H9 (cell line): ENCODE data around the gene FEM1C. TPM values are rescaled to one million over a fixed set of nuclear protein-coding genes. Genes with fewer than 3 reads are reported as not detected.

Experiments used
- DNase-seq: peaks from one replicate; pipeline ENCODE4 v3.0.0-alpha.2; 2017
- H2AFZ ChIP-seq: one replicate; pipeline ENCODE4 v1.6.1; 2013; ENCODE audit warnings: mild to moderate bottlenecking, low read length, control low read depth, moderate library complexity
- H2AK5ac ChIP-seq: 2 replicates; pipeline ENCODE4 v1.6.1; 2013; ENCODE audit warnings: low read length, control low read depth, mixed read lengths; ENCODE audit not compliant: insufficient read length
- H2BK120ac ChIP-seq: one replicate; pipeline ENCODE4 v1.6.1; 2013; ENCODE audit warnings: low read depth, mild to moderate bottlenecking, low read length, control low read depth, inconsistent platforms; ENCODE audit not compliant: poor library complexity, severe bottlenecking
- H2BK12ac ChIP-seq: 2 replicates; pipeline ENCODE4 v1.6.1; 2013; ENCODE audit warnings: low read length, control low read depth, mixed read lengths, low read depth; ENCODE audit not compliant: insufficient read length
- H2BK15ac ChIP-seq: 2 replicates; pipeline ENCODE4 v1.6.1; 2013; ENCODE audit warnings: low read depth, low read length, control low read depth
- H2BK20ac ChIP-seq: one replicate; pipeline ENCODE4 v1.6.1; 2013; ENCODE audit warnings: low read depth, mild to moderate bottlenecking, low read length, control low read depth, inconsistent platforms; ENCODE audit not compliant: poor library complexity, severe bottlenecking
- H2BK5ac ChIP-seq: 2 replicates; pipeline ENCODE4 v1.6.1; 2013; ENCODE audit warnings: low read length, control low read depth, mixed read lengths; ENCODE audit not compliant: insufficient read length
- H3K14ac ChIP-seq: 2 replicates; pipeline ENCODE4 v1.6.1; 2013; ENCODE audit warnings: low read length, control low read depth; ENCODE audit not compliant: insufficient read depth
- H3K18ac ChIP-seq: 2 replicates; pipeline ENCODE4 v1.6.1; 2013; ENCODE audit warnings: low read depth, mild to moderate bottlenecking, mixed read lengths, low read length, control low read depth; ENCODE audit not compliant: insufficient read length
- H3K23ac ChIP-seq: 2 replicates; pipeline ENCODE4 v1.6.1; 2013; ENCODE audit warnings: low read length, control low read depth, mixed read lengths, low read depth; ENCODE audit not compliant: insufficient read length
- H3K23me2 ChIP-seq: 2 replicates; pipeline ENCODE4 v1.6.1; 2013; ENCODE audit warnings: low read depth, mild to moderate bottlenecking, mixed read lengths, low read length, control low read depth; ENCODE audit not compliant: insufficient read length, poor library complexity, severe bottlenecking
- H3K27ac ChIP-seq: 2 replicates; pipeline ENCODE4 v1.5.1; 2013; ENCODE audit warnings: low read length, control low read depth, mixed read lengths, low read depth; ENCODE audit not compliant: insufficient read length
- H3K27me3 ChIP-seq: 2 replicates; pipeline ENCODE4 v1.6.1; 2013; ENCODE audit warnings: low read length, control low read depth, inconsistent platforms; ENCODE audit not compliant: insufficient read depth
- H3K4ac ChIP-seq: 2 replicates; pipeline ENCODE4 v1.6.1; 2013; ENCODE audit warnings: low read depth, mild to moderate bottlenecking, control low read depth, inconsistent platforms, low read length, moderate library complexity
- H3K4me1 ChIP-seq: 2 replicates; pipeline ENCODE4 v1.6.1; 2013; ENCODE audit warnings: low read length, control low read depth, inconsistent platforms; ENCODE audit not compliant: insufficient read depth
- H3K4me2 ChIP-seq: 2 replicates; pipeline ENCODE4 v1.6.1; 2013; ENCODE audit warnings: low read length, control low read depth, mixed read lengths; ENCODE audit not compliant: insufficient read length, insufficient read depth
- H3K56ac ChIP-seq: 2 replicates; pipeline ENCODE4 v1.6.1; 2013; ENCODE audit warnings: low read depth, mild to moderate bottlenecking, mixed read lengths, low read length, control low read depth; ENCODE audit not compliant: insufficient read length
- H3K79me1 ChIP-seq: 2 replicates; pipeline ENCODE4 v1.6.1; 2013; ENCODE audit warnings: low read depth, mild to moderate bottlenecking, moderate library complexity, low read length, control low read depth, inconsistent platforms; ENCODE audit not compliant: insufficient read depth, poor library complexity, severe bottlenecking
- H3K79me2 ChIP-seq: 2 replicates; pipeline ENCODE4 v1.6.1; 2013; ENCODE audit warnings: low read length, control low read depth, inconsistent platforms; ENCODE audit not compliant: insufficient read depth
- H3K9ac ChIP-seq: 2 replicates; pipeline ENCODE4 v1.6.1; 2013; ENCODE audit warnings: low read length, control low read depth, mixed read lengths; ENCODE audit not compliant: insufficient read length; ENCODE audit errors: extremely low read depth
- H3K9me3 ChIP-seq: one replicate; pipeline ENCODE4 v1.6.1; 2013; ENCODE audit warnings: low read depth, low read length, inconsistent platforms; ENCODE audit not compliant: control insufficient read depth
- H3T11ph ChIP-seq: one replicate; pipeline ENCODE4 v1.6.1; 2013; ENCODE audit warnings: mild to moderate bottlenecking, low read length, control low read depth, inconsistent platforms
- H4K20me1 ChIP-seq: one replicate; pipeline ENCODE4 v1.6.1; 2013; ENCODE audit not compliant: control insufficient read depth, insufficient read length, insufficient read depth
- H4K5ac ChIP-seq: 2 replicates; pipeline ENCODE4 v1.6.1; 2013; ENCODE audit warnings: low read depth, mild to moderate bottlenecking, mixed read lengths, low read length, control low read depth; ENCODE audit not compliant: insufficient read length
- H4K8ac ChIP-seq: replicated peaks from 2 replicates; pipeline ENCODE4 v1.6.1; 2013; ENCODE audit warnings: low read length, control low read depth, mixed read lengths, low read depth; ENCODE audit not compliant: insufficient read length
- H4K91ac ChIP-seq: 2 replicates; pipeline ENCODE4 v1.6.1; 2013; ENCODE audit warnings: low read depth, mild to moderate bottlenecking, moderate library complexity, mixed read lengths, low read length, control low read depth; ENCODE audit not compliant: insufficient read length
- H3K27ac Mint-ChIP-seq, 3 experiments: 2 replicates in 2 of 3; 3 replicates in 1 of 3; pipeline ENCODE4 v1.8.0; 2020 to 2021; ENCODE audit warnings: mixed read lengths in 3 of 3, mild to moderate bottlenecking in 1 of 3, moderate library complexity in 1 of 3
- H3K27me3 Mint-ChIP-seq: 2 replicates; pipeline ENCODE4 v1.8.0; 2021; ENCODE audit warnings: low read depth, mild to moderate bottlenecking, moderate library complexity, mixed read lengths
- H3K36me3 Mint-ChIP-seq, 3 experiments: 2 replicates in 2 of 3; 3 replicates in 1 of 3; pipeline ENCODE4 v1.8.0; 2020 to 2021; ENCODE audit warnings: low read depth in 3 of 3, mixed read lengths in 3 of 3; ENCODE audit not compliant: insufficient read depth in 1 of 3
- H3K4me1 Mint-ChIP-seq, 2 experiments: 2 replicates each; pipeline ENCODE4 v1.8.0; 2020; ENCODE audit warnings: mixed read lengths in 2 of 2
- H3K4me3 Mint-ChIP-seq, 2 experiments: 2 replicates in 1 of 2; 3 replicates in 1 of 2; pipeline ENCODE4 v1.8.0; 2020 to 2021; ENCODE audit warnings: mild to moderate bottlenecking in 2 of 2, mixed read lengths in 2 of 2, moderate library complexity in 1 of 2
- H3K9me3 Mint-ChIP-seq, 2 experiments: 2 replicates in 1 of 2; 3 replicates in 1 of 2; pipeline ENCODE4 v1.8.0; 2020; ENCODE audit warnings: mild to moderate bottlenecking in 2 of 2, mixed read lengths in 2 of 2, moderate library complexity in 1 of 2
- WGBS: extraction: QIAGEN DNeasy Blood & Tissue Kit; methylation state at CpG from one replicate; pipeline ENCODE4 v1.1.7; 2013; ENCODE audit warnings: missing lambda C conversion rate, low lambda C conversion rate, mixed read lengths; ENCODE audit not compliant: insufficient read length; ENCODE audit errors: extremely low coverage; 5-methylcytosine and 5-hydroxymethylcytosine counted together
- total RNA-seq: library from RNA; stranded (reverse); gene quantifications from 2 replicates; pipeline ENCODE4 v1.2.1, GENCODE V29; 2021
- TF ChIP-seq, protein P1 (sequence below): fragments of 200-600 bp; sonication (generic); conservative IDR thresholded peaks from 3 replicates; pipeline ENCODE4 v1.8.0; 2021; ENCODE audit warnings: antibody characterized with exemption, mild to moderate bottlenecking

The FEM1C gene
- total RNA-seq, 1 experiment from 2014 or later: 15.2 TPM

DNA sequence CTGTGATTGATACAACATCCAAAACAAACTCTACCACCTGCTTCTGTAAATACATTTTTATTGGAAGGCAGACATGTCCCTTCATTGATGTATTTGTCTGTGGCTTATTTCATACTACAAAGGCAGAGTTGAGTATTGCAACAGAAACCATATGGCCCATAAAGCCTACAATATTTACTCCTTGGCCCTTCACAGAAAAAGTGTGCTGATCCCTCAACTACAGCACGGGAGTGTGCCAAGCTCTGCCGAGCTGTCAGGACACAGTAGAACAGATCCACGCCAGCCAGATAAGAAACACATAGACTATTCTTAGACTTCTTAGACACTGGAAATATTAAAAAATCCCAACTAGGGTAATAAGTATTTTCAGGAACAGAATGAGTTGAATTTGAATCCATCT, 44.5 kb upstream of the FEM1C start:
- H3K79me1 ChIP-seq: no peaks in the 10 kb centered on the region
- H3K9me3 ChIP-seq: no peaks in the 10 kb centered on the region
- H2BK12ac ChIP-seq: no peak overlapping the region
- Mint-ChIP-seq H3K4me3 (no peak overlapping the region), H3K27ac (no peak overlapping the region), H3K27me3 (no peaks in the 10 kb centered on the region), H3K4me1 (no peaks in the 10 kb centered on the region), H3K9me3 (no peaks in the 10 kb centered on the region), H3K36me3 (no peaks in the 10 kb centered on the region)
- no peak overlapping the region for H4K8ac ChIP-seq
- H3T11ph ChIP-seq: no peak overlapping the region
- no peak for DNase-seq
- no peaks in the 10 kb centered on the region for H4K20me1 ChIP-seq
- H4K91ac ChIP-seq: no peak overlapping the region
- H3K27me3 ChIP-seq: no peaks in the 10 kb centered on the region
- no peaks in the 10 kb centered on the region for H3K79me2 ChIP-seq
- H3K18ac ChIP-seq: no peak overlapping the region
- H3K4me1 ChIP-seq: no peaks in the 10 kb centered on the region; the same call in 1 of the 2 replicates
- no peak overlapping the region for H3K27ac ChIP-seq
- H3K56ac ChIP-seq: no peak overlapping the region
- H2BK20ac ChIP-seq: no peak overlapping the region
- no peak overlapping the region for H3K9ac ChIP-seq
- TF ChIP-seq, protein P1, sequence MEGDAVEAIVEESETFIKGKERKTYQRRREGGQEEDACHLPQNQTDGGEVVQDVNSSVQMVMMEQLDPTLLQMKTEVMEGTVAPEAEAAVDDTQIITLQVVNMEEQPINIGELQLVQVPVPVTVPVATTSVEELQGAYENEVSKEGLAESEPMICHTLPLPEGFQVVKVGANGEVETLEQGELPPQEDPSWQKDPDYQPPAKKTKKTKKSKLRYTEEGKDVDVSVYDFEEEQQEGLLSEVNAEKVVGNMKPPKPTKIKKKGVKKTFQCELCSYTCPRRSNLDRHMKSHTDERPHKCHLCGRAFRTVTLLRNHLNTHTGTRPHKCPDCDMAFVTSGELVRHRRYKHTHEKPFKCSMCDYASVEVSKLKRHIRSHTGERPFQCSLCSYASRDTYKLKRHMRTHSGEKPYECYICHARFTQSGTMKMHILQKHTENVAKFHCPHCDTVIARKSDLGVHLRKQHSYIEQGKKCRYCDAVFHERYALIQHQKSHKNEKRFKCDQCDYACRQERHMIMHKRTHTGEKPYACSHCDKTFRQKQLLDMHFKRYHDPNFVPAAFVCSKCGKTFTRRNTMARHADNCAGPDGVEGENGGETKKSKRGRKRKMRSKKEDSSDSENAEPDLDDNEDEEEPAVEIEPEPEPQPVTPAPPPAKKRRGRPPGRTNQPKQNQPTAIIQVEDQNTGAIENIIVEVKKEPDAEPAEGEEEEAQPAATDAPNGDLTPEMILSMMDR: no peak
- H4K5ac ChIP-seq: no peak overlapping the region
- no peak overlapping the region for H2BK120ac ChIP-seq
- no peak overlapping the region for H2AK5ac ChIP-seq
- H2BK5ac ChIP-seq: no peak overlapping the region
- no peak overlapping the region for H3K4me2 ChIP-seq
- WGBS: no CpG with 5 or more reads among the region's 3 CpGs
- no peak overlapping the region for H3K23ac ChIP-seq
- no peak overlapping the region for H2BK15ac ChIP-seq
- H3K23me2 ChIP-seq: no peaks in the 10 kb centered on the region
- H2AFZ ChIP-seq: no peak overlapping the region
- no peak overlapping the region for H3K4ac ChIP-seq
- H3K14ac ChIP-seq: no peak overlapping the region
